ENCODE data around the gene RNF31.
A peak's percentile ranks its signal among the peaks of the same experiment; 100 is the strongest.

The RNF31 gene

GRCh38 chr14:24137529-24138395 is 9.5 kb upstream of the RNF31 start:
- H3K36me3 Mint-ChIP-seq = peaks cover 39% of the 10 kb centered on the region

GRCh38 chr14:24138396-24139271 is 8.7 kb upstream of the RNF31 start:
- Mint-ChIP-seq H3K27ac (peak overlapping the region; percentile 67), H3K4me1 (peaks cover 61% of the 10 kb centered on the region), H3K4me3 (peak overlapping the region; percentile 95), H3K27me3 (no peaks in the 10 kb centered on the region), H3K36me3 (peaks cover 48% of the 10 kb centered on the region), H3K9me3 (no peaks in the 10 kb centered on the region)
- CTCF ChIA-PET = no interaction called here
- DNase-seq = no peak

More at GRCh38 chr14:24137529-24138395, 9.5 kb upstream of the RNF31 start:
- Mint-ChIP-seq H3K4me3 (peak overlapping the region; percentile 93), H3K27ac (peak overlapping the region; percentile 93), H3K27me3 (no peaks in the 10 kb centered on the region), H3K4me1 (peaks cover 58% of the 10 kb centered on the region), H3K9me3 (no peaks in the 10 kb centered on the region)
- CTCF ChIA-PET = interaction anchor here (0.9 to 4.0 kb wide), 4 partner anchors 8 to 80 kb away, joined by 3 to 16 read pairs (median 4); partner anchors contain the start of genes IRF9, PSME2 and RNF31
- DNase-seq = no peak

GRCh38 chr14:24139272-24139934 is 7.9 kb upstream of the RNF31 start:
- no peaks in the 10 kb centered on the region for H3K9me3 Mint-ChIP-seq
- no peaks in the 10 kb centered on the region for H3K27me3 Mint-ChIP-seq
- DNase-seq = peak; percentile 52
- H3K4me3 Mint-ChIP-seq = peak overlapping the region; percentile 95
- CTCF ChIA-PET = no interaction called here
- H3K27ac Mint-ChIP-seq = peak overlapping the region; percentile 52
- peaks cover 52% of the 10 kb centered on the region for H3K36me3 Mint-ChIP-seq
- peaks cover 66% of the 10 kb centered on the region for H3K4me1 Mint-ChIP-seq

- H3K36me3 Mint-ChIP-seq = peaks cover 68% of the 10 kb centered on the region
- peak; percentile 100 for DNase-seq
- H3K27me3 Mint-ChIP-seq = no peaks in the 10 kb centered on the region
- H3K4me1 Mint-ChIP-seq = peaks cover 74% of the 10 kb centered on the region
- peak within 1 kb of the TSS; percentile 95 for H3K4me3 Mint-ChIP-seq
- CTCF ChIA-PET = interaction anchor here (0.7 to 1.7 kb wide), 4 partner anchors 19 to 83 kb away, joined by 3 to 10 read pairs (median 4); partner anchors contain the start of genes IRF9 and PCK2
- peak within 1 kb of the TSS; percentile 80 for H3K27ac Mint-ChIP-seq
- no peaks in the 10 kb centered on the region for H3K9me3 Mint-ChIP-seq
These were observed 6.0 kb upstream of the RNF31 start, which contains the start of gene EMC9 for GRCh38 chr14:24141097-24141880. TSS of gene EMC9 (minus strand) at chr14:24141591. CDS start at chr14:24141304, 287 bp downstream.

- Mint-ChIP-seq H3K9me3 (no peaks in the 10 kb centered on the region), H3K4me1 (peaks cover 61% of the 10 kb centered on the region), H3K36me3 (peaks cover 59% of the 10 kb centered on the region), H3K27me3 (no peaks in the 10 kb centered on the region), H3K4me3 (peak overlapping the region; percentile 42), H3K27ac (peak overlapping the region; percentile 75)
- CTCF ChIA-PET = interaction anchor here (1.1 to 2.3 kb wide), 3 partner anchors 18 to 99 kb away, joined by 3 to 11 read pairs (median 4); partner anchors contain the start of genes DCAF11, IRF9, NRL and TINF2
- no peak for DNase-seq
These were observed 3.8 kb upstream of the RNF31 start for GRCh38 chr14:24143511-24143910.

- H3K27ac Mint-ChIP-seq = peak overlapping the region; percentile 24
- CTCF ChIA-PET = interaction anchor here (1.5 to 2.3 kb wide), 2 partner anchors 17 to 98 kb away, joined by 3 to 11 read pairs; partner anchors contain the start of genes IRF9 and TINF2
- H3K36me3 Mint-ChIP-seq = peaks cover 58% of the 10 kb centered on the region
- no peaks in the 10 kb centered on the region for H3K27me3 Mint-ChIP-seq
- no peaks in the 10 kb centered on the region for H3K9me3 Mint-ChIP-seq
- no peak for DNase-seq
- peaks cover 62% of the 10 kb centered on the region for H3K4me1 Mint-ChIP-seq
- H3K4me3 Mint-ChIP-seq = peak overlapping the region; percentile 39
These were observed 2.8 kb upstream of the RNF31 start for GRCh38 chr14:24144451-24144850.

- Mint-ChIP-seq H3K27me3 (no peaks in the 10 kb centered on the region), H3K9me3 (no peaks in the 10 kb centered on the region), H3K36me3 (peaks cover 57% of the 10 kb centered on the region), H3K4me3 (peak overlapping the region; percentile 93), H3K27ac (peak overlapping the region; percentile 99), H3K4me1 (peaks cover 63% of the 10 kb centered on the region)
- CTCF ChIA-PET = interaction anchor here (1.2 to 8.0 kb wide), 3 partner anchors 9 to 37 kb away, joined by 6 to 67 read pairs (median 16); partner anchors contain the start of genes IRF9 and PSME1
- no peak for DNase-seq
These were observed 2.1 kb upstream of the RNF31 start for GRCh38 chr14:24145219-24145618.

GRCh38 chr14:24145690-24146452 is 1.4 kb upstream of the RNF31 start:
- H3K4me1 Mint-ChIP-seq = peaks cover 65% of the 10 kb centered on the region
- CTCF ChIA-PET = interaction anchor here (1.2 to 8.0 kb wide), 3 partner anchors 10 to 37 kb away, joined by 6 to 67 read pairs (median 16); partner anchors contain the start of genes IRF9 and PSME1
- H3K27me3 Mint-ChIP-seq = no peaks in the 10 kb centered on the region
- H3K4me3 Mint-ChIP-seq = peak overlapping the region; percentile 93
- H3K9me3 Mint-ChIP-seq = no peaks in the 10 kb centered on the region
- peaks cover 62% of the 10 kb centered on the region for H3K36me3 Mint-ChIP-seq
- H3K27ac Mint-ChIP-seq = peak overlapping the region; percentile 99
- DNase-seq = no peak

GRCh38 chr14:24146453-24146977 is 783 bp upstream of the RNF31 start, which contains the start of gene PSME2:
TSS of gene PSME2 (minus strand) at chr14:24146610. CDS start at chr14:24146581, 29 bp downstream.
- CTCF ChIA-PET = interaction anchor here (0.8 to 8.0 kb wide), 6 partner anchors 11 to 285 kb away, joined by 3 to 67 read pairs (median 6); partner anchors contain the start of genes CIDEB, IRF9 and PSME1
- H3K36me3 Mint-ChIP-seq = peaks cover 63% of the 10 kb centered on the region

GRCh38 chr14:24147761-24148428 is 597 bp downstream of the RNF31 start:
- DNase-seq = peak; percentile 34
- CTCF ChIA-PET = interaction anchor here (0.8 to 8.0 kb wide), 5 partner anchors 9 to 160 kb away, joined by 3 to 67 read pairs (median 4); partner anchors contain the start of genes CIDEB and IRF9
- Mint-ChIP-seq H3K9me3 (no peaks in the 10 kb centered on the region), H3K36me3 (peaks cover 66% of the 10 kb centered on the region), H3K27me3 (no peaks in the 10 kb centered on the region), H3K4me1 (peaks cover 61% of the 10 kb centered on the region), H3K4me3 (peak overlapping the region; percentile 93), H3K27ac (peak overlapping the region; percentile 81)

More at GRCh38 chr14:24146453-24146977, 783 bp upstream of the RNF31 start, which contains the start of gene PSME2:
- no peaks in the 10 kb centered on the region for H3K27me3 Mint-ChIP-seq
- peak; percentile 93 for DNase-seq
- peak within 1 kb of the TSS; percentile 93 for H3K4me3 Mint-ChIP-seq
- H3K9me3 Mint-ChIP-seq = no peaks in the 10 kb centered on the region
- H3K4me1 Mint-ChIP-seq = peaks cover 65% of the 10 kb centered on the region
- H3K27ac Mint-ChIP-seq = peak within 1 kb of the TSS; percentile 99

GRCh38 chr14:24149302-24149969 is 2.1 kb downstream of the RNF31 start:
- H3K4me3 Mint-ChIP-seq = peak overlapping the region; percentile 93
- no peaks in the 10 kb centered on the region for H3K9me3 Mint-ChIP-seq
- CTCF ChIA-PET = interaction anchor here (1.7 to 8.0 kb wide), 2 partner anchors 11 to 91 kb away, joined by 3 to 67 read pairs; partner anchors contain the start of gene IRF9
- H3K27ac Mint-ChIP-seq = peak overlapping the region; percentile 11
- H3K36me3 Mint-ChIP-seq = peaks cover 59% of the 10 kb centered on the region
- DNase-seq = no peak
- H3K4me1 Mint-ChIP-seq = peaks cover 47% of the 10 kb centered on the region
- no peaks in the 10 kb centered on the region for H3K27me3 Mint-ChIP-seq

Data from activated naive CD4-positive, alpha-beta T cell treated with anti-CD3 and anti-CD28 coated beads, Interleukin-2, amount 10 ng/mL, durations not matched to agents 7 days and 5 days (primary cell).